HG03280 (cell line): Measurements from ENCODE around the gene HABP4.

Experiments used
- ATAC-seq: cut with Tn5 transposase; IDR thresholded peaks from one replicate; pipeline ENCODE4 v1.9.1; 2021; ENCODE audit warnings: mild to moderate bottlenecking, moderate library complexity; ENCODE audit not compliant: unreplicated experiment

The HABP4 gene

GRCh38 chr9:96467784-96468183 is 17.8 kb downstream of the HABP4 start:
- ATAC-seq: no peak

- ATAC-seq: no peak
These were observed 26.0 kb downstream of the HABP4 start for GRCh38 chr9:96476013-96476412.

- ATAC-seq: no peak
These were observed 26.6 kb downstream of the HABP4 start for GRCh38 chr9:96476591-96476990.

- peak; percentile 73 for ATAC-seq
These were observed 28.9 kb downstream of the HABP4 start for GRCh38 chr9:96478829-96479371.

GRCh38 chr9:96480736-96481135 is 30.8 kb downstream of the HABP4 start:
- no peak for ATAC-seq

DNA sequence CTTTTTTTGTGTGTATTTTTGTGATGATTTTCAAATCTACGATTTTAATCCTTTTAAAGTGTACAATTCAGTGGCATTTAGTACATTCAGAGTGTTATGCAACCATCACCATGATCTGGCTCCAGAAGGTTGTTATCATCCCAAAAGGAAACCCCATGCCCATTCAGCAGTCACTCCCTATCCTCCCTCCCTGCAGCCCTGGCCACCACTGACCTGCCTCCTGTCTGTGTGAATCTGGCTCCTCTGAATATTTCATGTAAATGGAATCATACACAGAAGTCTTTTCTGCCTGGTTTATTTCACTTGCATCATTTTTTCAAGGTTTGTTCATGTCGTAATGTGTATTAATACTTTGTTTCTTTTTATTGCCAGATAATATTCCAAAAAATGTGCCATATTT is 32.5 kb downstream of the HABP4 start:
- ATAC-seq: no peak

GRCh38 chr9:96483197-96483596 is 33.2 kb downstream of the HABP4 start:
- ATAC-seq: no peak

GRCh38 chr9:96483733-96484390 is 33.9 kb downstream of the HABP4 start:
- ATAC-seq: no peak

DNA sequence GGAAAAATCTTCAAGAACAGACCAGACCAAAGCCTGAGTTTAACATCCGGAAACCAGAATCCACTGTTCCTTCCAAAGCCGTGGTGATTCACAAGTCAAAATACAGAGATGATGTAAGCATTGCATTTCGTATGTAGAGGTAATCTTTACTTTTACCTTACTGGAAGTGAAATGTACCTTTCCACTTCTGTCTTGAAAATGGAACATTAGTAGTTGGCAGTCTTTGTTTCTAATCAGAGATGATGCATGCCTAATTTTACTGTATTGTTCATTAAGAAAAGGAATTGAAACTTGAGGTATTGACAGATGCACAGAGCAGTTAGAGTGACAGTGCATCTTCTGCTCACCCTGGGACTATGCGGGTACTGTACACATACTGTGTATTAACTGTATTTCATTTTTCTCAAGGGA is 34.6 kb downstream of the HABP4 start:
- ATAC-seq: peak; percentile 93

DNA sequence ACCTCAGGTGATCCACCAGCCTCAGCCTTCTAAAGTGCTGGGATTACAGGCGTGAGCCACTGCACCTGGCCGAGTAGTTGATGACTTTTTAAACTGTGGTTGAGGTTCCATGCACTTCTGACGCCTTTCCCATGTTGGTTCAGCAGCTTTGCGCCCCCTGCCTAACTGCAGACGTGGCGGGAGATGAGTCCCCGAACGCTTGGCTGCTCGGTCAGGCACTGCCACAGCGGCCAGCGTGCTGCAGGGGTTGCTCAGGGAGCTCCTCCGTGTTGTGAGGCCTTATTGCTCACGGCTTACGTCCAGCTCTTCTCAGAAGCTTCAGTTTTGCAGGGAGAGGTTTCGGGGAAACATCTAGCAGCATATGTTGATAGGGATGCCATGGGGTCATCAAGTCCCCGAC is 35.3 kb downstream of the HABP4 start:
- ATAC-seq: no peak

- ATAC-seq: no peak
These were observed 36.5 kb downstream of the HABP4 start for GRCh38 chr9:96486386-96487028.

- no peak for ATAC-seq
These were observed 37.0 kb downstream of the HABP4 start for GRCh38 chr9:96487029-96487396.

DNA sequence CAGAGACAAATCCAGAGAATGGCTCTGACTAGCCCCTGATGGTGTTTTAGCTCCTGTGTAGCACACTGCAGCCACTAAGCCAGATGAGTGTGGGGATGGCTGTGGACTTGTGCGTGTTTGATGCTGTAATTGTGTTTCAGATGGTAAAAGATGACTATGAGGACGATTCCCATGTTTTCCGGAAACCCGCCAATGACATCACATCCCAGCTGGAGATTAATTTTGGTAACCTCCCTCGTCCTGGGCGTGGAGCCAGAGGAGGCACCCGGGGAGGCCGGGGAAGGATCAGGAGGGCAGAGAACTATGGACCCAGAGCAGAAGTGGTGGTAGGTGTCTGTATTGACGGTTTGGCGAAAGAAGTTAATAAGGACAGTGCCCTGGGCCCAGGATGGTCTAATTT is 38.0 kb downstream of the HABP4 start:
- no peak for ATAC-seq

- ATAC-seq: no peak
These were observed 39.6 kb downstream of the HABP4 start for GRCh38 chr9:96489482-96489979.

DNA sequence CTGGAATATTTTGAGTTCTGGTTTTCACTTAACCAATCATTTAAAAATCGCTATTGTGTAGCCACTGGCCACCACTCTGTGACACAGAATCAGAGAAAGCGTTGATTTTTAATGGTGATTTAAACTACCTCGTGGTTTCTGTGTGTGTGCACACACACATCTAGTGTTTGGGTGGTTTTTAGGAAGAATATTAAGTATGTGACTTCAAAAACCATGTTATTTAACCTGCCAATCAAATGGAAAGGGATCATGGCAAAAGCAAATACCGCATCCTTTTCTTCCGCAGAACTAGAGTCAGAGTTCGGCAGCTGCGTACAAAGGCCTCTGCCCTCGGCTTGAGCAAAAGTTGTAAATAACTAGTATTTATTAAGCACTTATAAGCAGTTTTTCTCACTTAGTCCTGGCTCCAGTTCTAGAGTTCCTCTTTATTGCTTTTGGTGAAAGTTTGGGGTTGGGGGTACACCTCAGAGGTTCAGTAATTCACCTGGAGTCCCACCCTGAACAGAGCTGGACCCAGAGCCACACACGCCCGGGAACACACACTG is 40.6 kb downstream of the HABP4 start:
- no peak for ATAC-seq

GRCh38 chr9:96491079-96491879 is 41.3 kb downstream of the HABP4 start:
- no peak for ATAC-seq

- ATAC-seq: no peak
These were observed 42.0 kb downstream of the HABP4 start for GRCh38 chr9:96491880-96492525.

- ATAC-seq: no peak
These were observed 43.1 kb downstream of the HABP4 start for GRCh38 chr9:96492993-96493531.

DNA sequence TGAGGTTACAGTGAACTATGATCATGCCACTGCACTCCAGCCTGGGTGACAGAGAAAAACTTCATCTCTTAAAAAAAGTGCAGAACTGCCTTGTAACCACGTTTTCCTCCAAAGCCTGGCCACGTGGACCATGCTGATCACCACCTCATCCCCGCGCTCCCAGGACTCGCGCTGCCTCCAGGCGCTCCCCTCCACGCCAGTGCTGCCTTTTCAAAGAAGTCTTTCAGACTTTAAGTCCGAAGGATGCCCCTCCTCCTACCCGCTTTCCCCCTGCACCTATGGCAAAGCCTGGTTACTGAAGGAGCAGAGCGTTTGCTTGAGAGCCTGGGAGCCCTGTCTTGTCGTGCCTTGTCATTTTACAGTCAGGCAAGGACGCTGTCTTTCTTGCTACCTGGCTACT is 43.8 kb downstream of the HABP4 start:
- no peak for ATAC-seq

DNA sequence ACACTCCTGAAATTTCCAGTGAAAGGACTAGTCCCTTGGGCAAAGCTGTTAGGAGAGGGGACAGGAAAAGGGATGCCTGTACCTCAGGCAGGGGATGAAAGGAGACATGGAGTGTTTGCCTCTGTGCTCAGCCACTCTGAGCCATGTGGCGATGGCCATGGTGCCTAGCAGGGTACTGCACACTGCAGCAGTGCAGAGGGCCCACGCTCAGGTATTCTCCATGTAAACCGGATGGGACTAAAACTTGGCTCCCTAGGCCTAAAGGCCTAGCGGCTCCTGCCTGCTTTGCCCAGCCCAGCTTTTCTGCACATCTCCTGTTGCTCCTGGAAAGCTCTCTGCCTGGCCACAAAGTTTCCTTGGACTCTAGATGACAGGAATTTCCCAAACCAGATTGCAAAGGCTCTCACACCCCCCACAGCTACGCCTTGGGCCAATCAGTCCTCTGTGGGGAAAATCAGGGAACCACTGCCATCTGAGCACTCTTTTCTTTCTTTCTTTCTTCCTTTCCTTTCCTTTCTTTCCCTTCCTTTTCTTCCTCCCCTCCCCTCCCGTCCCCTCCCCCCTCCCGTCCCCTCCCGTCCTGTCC is 44.3 kb downstream of the HABP4 start:
- no peak for ATAC-seq
